ENCODE measurements around the gene ZCWPW1. TPM values are rescaled to one million over a fixed set of nuclear protein-coding genes. Genes with fewer than 3 reads are reported as not detected.
"Not testable (repeated sequence)": the region's sequence is repeated elsewhere in the genome, so short reads cannot be mapped to it uniquely, and the experiment has no call there.

ZCWPW1 gene
- total and polyA plus RNA-seq, 2 donors (not counting 1 experiment from before 2014, with no cell fraction given) = 11.3 to 28.0 TPM

GRCh38 chr7:100374601-100375000 lies 53.9 kb downstream of the ZCWPW1 start:
- Histone ChIP-seq H3K27me3 (replicated peaks in 1 of 4; ENCODE audit: control extremely low read depth in 1 of 4, control insufficient read depth in 3 of 4, insufficient read depth in 4 of 4, low read length in 3 of 4) (no peaks in the 10 kb centered on the region), H3K9me3 (ENCODE audit: control extremely low read depth in 1 of 3, control insufficient read depth in 2 of 3, insufficient read depth in 1 of 3, low read length in 2 of 3) (no peaks in the 10 kb centered on the region), H3K79me2 (ENCODE audit: control insufficient read depth, insufficient read depth, low read length) (peaks cover 7% of the 10 kb centered on the region), H2AFZ (ENCODE audit: insufficient read depth, low read depth, low read length, poor library complexity, severe bottlenecking) (no peak overlapping the region), H3K4me3 (ENCODE audit: control extremely low read depth in 1 of 5, extremely low read depth in 1 of 5, insufficient read depth in 1 of 5, low read depth in 2 of 5, low read length in 4 of 5) (peak overlapping the region in 1 of 5 experiments; percentile 30), H3K36me3 (replicated peaks in 1 of 2; ENCODE audit: control extremely low read depth in 1 of 2, control insufficient read depth in 1 of 2, extremely low read depth in 1 of 2, insufficient read depth in 2 of 2, low read length in 1 of 2) (no peaks in the 10 kb centered on the region), H4K20me1 (ENCODE audit: control insufficient read depth, insufficient read depth, low read length, poor library complexity, severe bottlenecking) (no peaks in the 10 kb centered on the region), H3K4me1 (ENCODE audit: control insufficient read depth in 2 of 2, insufficient read depth in 2 of 2, low read length in 2 of 2) (peaks cover 29 to 49% of the 10 kb centered on the region in 2 donors), H3K4me2 (replicated peaks; ENCODE audit: low read depth, low read length, poor library complexity, severe bottlenecking) (peak overlapping the region; percentile 30), H3K27ac (ENCODE audit: low read length in 2 of 2) (no peak overlapping the region), H3K9ac (ENCODE audit: low read length) (no peak overlapping the region)
- Mint-ChIP-seq H3K4me3 (peak overlapping the region; percentile 32), H3K4me1 (peaks cover 47% of the 10 kb centered on the region), H3K27ac (peak overlapping the region; percentile 50), H3K27me3 (no peaks in the 10 kb centered on the region), H3K9me3 (ENCODE audit: insufficient read depth) (no peaks in the 10 kb centered on the region)
- CTCF ChIA-PET = interaction anchor here (1.1 to 2.5 kb wide), 2 partner anchors 27 to 33 kb away, joined by 3 to 15 read pairs; no protein-coding TSS in a partner anchor
- POLR2A ChIA-PET = no interaction called here
- no peak for ATAC-seq (ENCODE audit: low read depth)
- no peak for TF ChIP-seq CTCF (IDR thresholded peaks at IDR 0.05)
- no peak for TF ChIP-seq EZH2 (IDR thresholded peaks at IDR 0.05; ENCODE audit: borderline replicate concordance, insufficient read depth, low read depth, low read length, poor library complexity, severe bottlenecking)
- WGBS (ENCODE audit: insufficient coverage) = 78% methylated on average over 5 of the region's 5 CpGs
- DNase-seq = no peak
- intact Hi-C loops (cut with micrococcal nuclease) = no loop called here

- H3K27ac Mint-ChIP-seq = peak overlapping the region; percentile 63
- POLR2A ChIA-PET; H2AFZ ChIP-seq (ENCODE audit: insufficient read depth, low read depth, low read length, poor library complexity, severe bottlenecking); H3K27ac ChIP-seq (ENCODE audit: low read length in 2 of 2); H3K27me3 Mint-ChIP-seq; H3K79me2 ChIP-seq (ENCODE audit: control insufficient read depth, insufficient read depth, low read length); H3K36me3 ChIP-seq (replicated peaks in 1 of 2; ENCODE audit: control extremely low read depth in 1 of 2, control insufficient read depth in 1 of 2, extremely low read depth in 1 of 2, insufficient read depth in 2 of 2, low read length in 1 of 2); H4K20me1 ChIP-seq (ENCODE audit: control insufficient read depth, insufficient read depth, low read length, poor library complexity, severe bottlenecking); intact Hi-C loops (cut with micrococcal nuclease); H3K9ac ChIP-seq (ENCODE audit: low read length); ATAC-seq (ENCODE audit: low read depth); H3K9me3 Mint-ChIP-seq (ENCODE audit: insufficient read depth); H3K9me3 ChIP-seq (ENCODE audit: control extremely low read depth in 1 of 3, control insufficient read depth in 2 of 3, insufficient read depth in 1 of 3, low read length in 2 of 3); H3K27me3 ChIP-seq (replicated peaks in 1 of 4; ENCODE audit: control extremely low read depth in 1 of 4, control insufficient read depth in 3 of 4, insufficient read depth in 4 of 4, low read length in 3 of 4): not testable (repeated sequence)
- 71% methylated on average over 13 of the region's 15 CpGs for WGBS (ENCODE audit: insufficient coverage)
- H3K4me2 ChIP-seq (replicated peaks; ENCODE audit: low read depth, low read length, poor library complexity, severe bottlenecking) = peak overlapping the region; percentile 30
- CTCF ChIA-PET = interaction anchor here (1.1 to 2.5 kb wide), 2 partner anchors 27 to 34 kb away, joined by 3 to 15 read pairs; no protein-coding TSS in a partner anchor
- H3K4me3 Mint-ChIP-seq = peak overlapping the region; percentile 32
- peaks cover 52% of the 10 kb centered on the region for H3K4me1 Mint-ChIP-seq
- peak; percentile 63 for DNase-seq
- TF ChIP-seq CTCF (IDR thresholded peaks at IDR 0.05) = peak; percentile 17
- peak overlapping the region in 2 of 5 experiments; percentile 12 to 30 for H3K4me3 ChIP-seq (ENCODE audit: control extremely low read depth in 1 of 5, extremely low read depth in 1 of 5, insufficient read depth in 1 of 5, low read depth in 2 of 5, low read length in 4 of 5)
- H3K4me1 ChIP-seq (ENCODE audit: control insufficient read depth in 2 of 2, insufficient read depth in 2 of 2, low read length in 2 of 2) = peaks cover 34 to 55% of the 10 kb centered on the region in 2 donors
Observed at GRCh38 chr7:100373870-100374598, 54.5 kb downstream of the ZCWPW1 start.

Data from B cell (primary cell).